Brain pericyte (primary cell): ENCODE measurements around the gene TIAM2.
"Not testable (repeated sequence)": the region's sequence is repeated elsewhere in the genome, so short reads cannot be mapped to it uniquely, and the experiment has no call there.

Source experiments
- DNase-seq: peaks from one replicate; pipeline ENCODE4 v3.0.0-alpha.2; 2012; ENCODE audit warnings: low read depth, low spot score

The TIAM2 gene

DNA sequence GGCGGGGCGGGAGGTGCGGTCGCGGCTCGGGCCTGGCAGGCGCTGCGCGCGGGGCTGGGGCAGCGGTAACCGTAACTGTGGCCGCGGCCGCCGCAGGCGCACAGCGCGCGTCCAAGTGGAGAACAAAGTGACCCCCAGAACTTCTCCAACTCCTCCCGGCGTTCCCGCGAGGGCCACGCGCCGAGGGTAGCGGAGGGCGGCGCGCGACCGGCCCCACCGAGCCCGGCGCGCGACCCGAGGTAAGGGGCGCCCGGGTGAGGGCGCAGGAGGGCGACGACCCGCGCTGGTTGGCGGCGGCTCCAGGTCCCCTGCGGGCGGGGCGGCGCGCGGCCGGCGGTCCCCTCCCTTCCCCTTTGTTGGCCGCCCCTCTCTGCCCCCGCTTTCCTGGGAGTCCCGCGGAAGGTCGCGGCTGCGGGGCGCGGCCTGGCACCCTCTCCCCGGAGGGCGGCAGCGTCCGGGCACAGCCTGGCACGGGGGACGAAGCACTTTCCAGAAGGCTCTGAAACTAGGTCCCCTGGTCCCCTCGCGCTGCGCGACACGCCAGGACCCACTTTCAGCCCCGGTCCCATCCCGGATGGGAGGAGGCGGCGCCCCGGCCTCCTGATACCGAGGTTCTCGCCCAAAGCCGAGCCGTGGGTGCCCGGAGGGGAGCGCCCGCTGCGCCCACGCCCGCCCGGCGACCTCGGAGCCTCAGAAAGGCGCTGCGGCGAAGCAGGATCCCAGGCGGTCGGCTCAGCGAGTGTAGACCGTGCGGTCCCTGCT, at the start of gene TIAM2:
Gene TIAM2, plus strand, starts transcription at position 62 of the 762 bp plus-strand sequence. CDS start 133,909 bp downstream, outside the sequence.
- no peak for DNase-seq

- no peak for DNase-seq
These were observed 44.2 kb upstream of the TIAM2 start for GRCh38 chr6:154950979-154951344.

- no peak for DNase-seq
These were observed 43.5 kb upstream of the TIAM2 start for GRCh38 chr6:154951345-154952200.

DNA sequence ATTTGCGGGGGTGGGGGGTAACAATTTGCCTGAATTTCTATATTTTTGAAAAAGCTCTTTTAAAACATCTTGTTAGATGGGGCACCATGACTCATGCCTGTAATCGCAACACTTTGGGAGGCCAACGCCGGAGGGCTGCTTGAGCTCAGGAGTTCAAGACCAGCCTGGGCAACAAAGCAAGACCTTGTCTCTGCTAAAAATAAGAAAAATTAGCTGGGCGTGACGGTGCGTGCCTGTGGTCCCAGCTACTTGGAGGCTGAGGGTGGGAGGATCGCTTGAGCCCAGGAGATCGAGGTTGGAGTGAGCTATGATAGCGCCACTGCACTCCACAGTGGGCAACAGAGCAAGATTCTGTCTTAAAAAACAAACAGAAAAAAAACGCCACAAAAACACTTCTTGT, 41.5 kb upstream of the TIAM2 start:
- DNase-seq = no peak

DNA sequence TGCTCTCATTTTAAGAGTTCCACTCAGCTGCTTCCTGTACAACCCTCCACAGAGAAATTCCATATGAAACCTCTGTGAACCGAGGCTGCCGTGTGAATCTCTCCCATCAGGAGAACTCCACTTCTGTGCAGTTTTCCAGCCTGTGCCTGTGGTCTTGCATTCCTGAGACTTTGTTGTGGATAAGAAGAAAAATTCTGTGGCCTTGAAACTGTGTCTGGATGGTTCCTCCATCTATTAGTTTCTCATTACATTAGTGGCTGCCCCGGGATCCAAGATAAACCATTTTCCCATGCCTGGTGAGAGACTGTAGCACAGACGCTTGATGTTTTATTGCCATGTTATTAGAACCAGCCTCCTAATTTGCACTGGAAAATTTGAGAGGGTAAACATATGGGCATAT, 40.8 kb upstream of the TIAM2 start:
- no peak for DNase-seq

- no peak for DNase-seq
These were observed 38.2 kb upstream of the TIAM2 start for GRCh38 chr6:154956771-154957522.

- no peak for DNase-seq
These were observed 36.6 kb upstream of the TIAM2 start for GRCh38 chr6:154958469-154958868.

DNA sequence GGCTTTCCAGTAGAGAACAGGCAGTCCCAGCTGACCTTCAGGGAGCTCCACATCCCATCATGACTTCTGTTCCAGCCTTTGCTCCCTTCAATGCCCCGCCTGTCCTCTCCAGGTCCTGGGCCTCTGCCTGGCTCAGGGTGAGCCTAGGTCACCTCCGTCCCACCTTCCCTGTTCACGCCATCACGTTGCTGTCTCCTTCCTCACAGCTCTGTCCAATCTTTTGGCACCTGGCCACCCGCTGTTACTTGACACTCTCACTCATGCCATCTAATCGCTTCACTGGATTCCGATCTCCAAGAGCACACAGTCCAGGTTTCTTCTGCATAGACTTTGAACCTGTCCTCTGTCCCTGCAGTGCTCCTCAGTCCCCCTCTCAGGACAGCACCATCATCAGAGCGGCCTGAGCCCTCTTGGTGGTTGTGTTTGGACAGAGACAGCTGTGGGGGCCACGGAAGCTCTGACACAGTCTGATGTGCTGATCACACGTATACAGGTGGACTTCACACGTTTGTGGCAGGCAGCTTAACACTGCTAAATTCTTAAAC, 34.7 kb upstream of the TIAM2 start:
- no peak for DNase-seq

DNA sequence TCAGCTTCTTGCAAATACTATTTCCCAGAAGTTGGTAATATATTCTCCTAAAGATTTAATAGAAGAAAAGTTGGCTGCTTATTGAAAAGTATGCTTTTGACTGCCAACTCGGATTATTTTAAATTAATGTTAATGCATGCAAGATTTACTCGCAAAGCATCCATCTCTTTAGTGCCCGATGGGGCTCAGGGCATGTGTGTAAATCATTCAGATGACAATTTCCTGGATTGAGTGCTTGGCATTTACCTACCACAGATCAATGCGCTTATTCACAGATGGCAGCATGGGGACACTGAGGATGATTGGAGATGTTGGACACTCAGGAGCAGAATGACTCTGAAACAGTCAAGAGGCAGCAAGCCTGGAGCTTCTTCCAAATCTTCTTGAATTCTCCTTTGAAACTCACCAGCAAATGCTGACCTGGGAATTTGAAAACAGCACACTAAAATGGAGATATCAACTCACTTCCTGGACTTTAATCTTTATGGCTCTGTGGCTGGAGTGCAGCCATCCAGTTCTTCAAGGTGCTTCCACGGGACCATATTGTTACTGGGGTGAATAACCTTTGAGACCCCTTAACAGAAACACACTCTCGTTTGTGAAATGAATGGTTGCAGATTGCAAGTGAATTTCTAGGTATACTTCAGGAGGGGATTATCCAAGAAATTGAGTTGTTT, 34.1 kb upstream of the TIAM2 start:
- no peak for DNase-seq

GRCh38 chr6:154962753-154963152, 32.4 kb upstream of the TIAM2 start:
- DNase-seq = peak; percentile 80

DNA sequence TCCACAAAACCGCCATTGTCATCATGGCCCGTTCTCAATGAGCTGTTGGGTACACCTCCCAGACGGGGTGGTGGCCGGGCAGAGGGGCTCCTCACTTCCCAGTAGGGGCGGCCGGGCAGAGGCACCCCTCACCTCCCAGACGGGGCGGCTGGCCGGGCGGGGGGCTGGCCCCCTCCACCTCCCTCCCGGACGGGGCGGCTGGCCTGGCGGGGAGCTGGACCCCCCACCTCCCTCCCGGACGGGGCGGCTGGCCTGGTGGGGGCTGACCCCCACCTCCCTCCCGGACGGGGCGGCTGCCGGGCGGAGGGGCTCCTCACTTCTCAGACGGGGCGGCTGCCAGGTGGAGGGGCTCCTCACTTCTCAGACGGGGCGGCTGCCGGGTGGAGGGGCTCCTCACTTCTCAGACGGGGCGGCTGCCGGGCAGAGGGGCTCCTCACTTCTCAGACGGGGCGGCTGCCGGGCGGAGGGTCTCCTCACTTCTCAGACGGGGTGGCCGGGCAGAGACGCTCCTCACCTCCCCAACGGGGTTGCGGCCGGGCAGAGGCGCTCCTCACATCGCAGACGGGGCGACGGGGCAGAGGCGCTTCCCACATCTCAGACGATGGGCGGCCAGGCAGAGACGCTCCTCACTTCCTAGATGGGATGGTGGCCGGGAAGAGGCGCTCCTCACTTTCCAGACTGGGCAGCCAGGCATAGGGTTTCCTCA, 28.9 kb upstream of the TIAM2 start:
- not testable (repeated sequence) for DNase-seq

DNA sequence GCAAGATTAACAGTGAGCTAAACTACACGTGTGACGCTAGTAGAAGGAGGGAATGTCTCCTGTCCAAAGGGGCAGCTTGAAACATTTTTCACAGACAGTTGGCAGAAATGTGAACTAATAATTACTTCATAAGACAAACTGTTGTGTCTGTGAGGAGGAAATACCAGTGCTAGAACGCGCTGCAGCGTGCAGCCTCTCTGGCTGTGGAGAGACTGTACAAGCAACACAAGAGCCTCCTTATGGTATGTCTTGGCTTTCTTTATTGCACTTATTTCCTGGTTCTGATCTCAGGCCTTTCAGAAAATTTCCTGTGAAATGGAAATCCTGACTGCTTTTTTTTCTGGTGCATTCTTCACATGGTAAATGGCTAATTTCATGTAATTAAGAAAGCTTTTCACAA, 25.3 kb upstream of the TIAM2 start:
- no peak for DNase-seq

- no peak for DNase-seq
These were observed 20.5 kb upstream of the TIAM2 start for GRCh38 chr6:154974485-154975149.

DNA sequence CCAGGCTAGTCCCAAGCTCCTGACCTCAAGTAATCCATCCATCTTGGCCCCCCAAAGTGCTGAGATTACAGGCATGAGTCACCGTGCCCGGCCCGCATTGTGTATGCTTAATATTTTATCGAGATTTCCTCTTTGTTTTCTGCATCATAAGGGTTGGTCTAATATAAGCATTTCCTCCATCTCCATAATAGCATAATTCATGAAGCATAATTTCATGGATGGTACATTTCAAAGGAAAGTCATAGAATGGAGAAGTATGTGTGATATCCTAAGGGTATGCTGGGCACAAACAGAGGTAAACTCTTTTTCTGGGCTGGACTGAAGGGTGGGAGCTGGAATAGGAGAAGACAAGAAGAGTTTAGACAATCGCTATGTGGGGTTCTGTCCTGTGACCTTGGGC, 17.5 kb upstream of the TIAM2 start:
- DNase-seq = no peak

DNA sequence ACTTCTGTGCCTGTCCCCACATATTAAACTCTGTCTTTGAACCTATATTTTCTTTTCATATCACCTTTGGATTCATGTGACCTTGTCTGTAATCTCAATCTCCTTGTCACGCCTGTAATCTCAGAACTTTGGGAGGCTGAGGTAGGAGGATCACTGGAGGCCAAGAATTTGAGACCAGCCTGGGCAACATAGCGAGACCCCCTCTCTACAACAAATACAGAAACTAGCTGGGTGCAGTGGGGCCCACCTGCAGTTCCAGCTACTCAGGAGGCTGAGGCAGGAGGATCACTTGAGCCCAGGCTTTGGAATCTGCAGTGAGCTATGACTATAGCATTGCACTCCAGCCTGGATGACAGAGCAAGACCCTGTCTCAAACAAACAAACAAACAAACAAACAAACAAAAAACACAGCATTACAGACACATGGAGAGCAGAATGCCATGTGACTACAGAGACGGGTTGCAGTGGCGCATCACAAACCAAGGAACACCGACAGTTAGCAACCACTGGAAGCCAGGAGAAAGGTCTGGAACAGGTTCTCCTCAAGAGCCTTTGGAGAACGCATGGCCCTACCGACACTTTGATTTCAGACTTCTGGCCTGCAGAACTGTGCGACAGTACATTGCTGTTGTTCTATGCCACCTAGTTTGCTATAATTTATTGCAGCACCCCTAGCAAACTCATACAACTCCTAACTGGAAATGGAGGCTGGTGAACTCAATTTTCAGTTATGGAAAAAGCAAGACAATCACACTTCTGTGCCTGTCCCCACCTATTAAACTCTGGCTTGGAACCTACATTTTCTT, 14.6 kb upstream of the TIAM2 start:
- DNase-seq = no peak

- no peak for DNase-seq
These were observed 13.8 kb upstream of the TIAM2 start for GRCh38 chr6:154981079-154981870.

- DNase-seq = peak; percentile 67
These were observed 11.0 kb upstream of the TIAM2 start for GRCh38 chr6:154984146-154984545.

- no peak for DNase-seq
These were observed 8.3 kb upstream of the TIAM2 start for GRCh38 chr6:154986787-154987235.
